GM19238 (cell line): ENCODE results near the gene PHKG1.
"Not testable (repeated sequence)": the region's sequence is repeated elsewhere in the genome, so short reads cannot be mapped to it uniquely, and the experiment has no call there.

Source experiments
- DNase-seq: peaks from one replicate; pipeline ENCODE4 v3.0.0; 2011; ENCODE audit warnings: low spot score; ENCODE audit not compliant: insufficient read length

Gene PHKG1

GRCh38 chr7:56045758-56046157 is 47.0 kb downstream of the PHKG1 start:
- DNase-seq = not testable (repeated sequence)

GRCh38 chr7:56040730-56041129 is 52.0 kb downstream of the PHKG1 start:
- DNase-seq = no peak

GRCh38 chr7:56033671-56034432 is 58.9 kb downstream of the PHKG1 start:
- peak; percentile 78 for DNase-seq

GRCh38 chr7:56032578-56032977 is 60.2 kb downstream of the PHKG1 start:
- not testable (repeated sequence) for DNase-seq

GRCh38 chr7:56031556-56031955 is 61.2 kb downstream of the PHKG1 start:
- not testable (repeated sequence) for DNase-seq

GRCh38 chr7:56030340-56030739 is 62.4 kb downstream of the PHKG1 start:
- no peak for DNase-seq
